Measurements from ENCODE around the gene HCN3. TPM values are rescaled to one million over a fixed set of nuclear protein-coding genes. Genes with fewer than 3 reads are reported as not detected.
A peak's percentile ranks its signal among the peaks of the same experiment; 100 is the strongest.

The HCN3 gene
- total RNA-seq, 2 experiments from 2014 or later = 3.7 to 4.9 TPM

GRCh38 chr1:155307247-155307740, 30.0 kb downstream of the HCN3 start:
- Mint-ChIP-seq H3K27ac (peak overlapping the region; percentile 97), H3K36me3 (ENCODE audit: low read depth) (peaks cover 32% of the 10 kb centered on the region), H3K27me3 (no peaks in the 10 kb centered on the region), H3K4me3 (peak overlapping the region; percentile 17), H3K9me3 (no peaks in the 10 kb centered on the region), H3K4me1 (peaks cover 40% of the 10 kb centered on the region)
- DNase-seq = no peak
- ChIA-PET POLR2A (interaction anchor here (0.9 to 6.1 kb wide), 9 partner anchors 11 to 155 kb away, joined by 3 to 50 read pairs (median 6); partner anchors contain the start of genes CLK2, RUSC1 and SCAMP3), CTCF (interaction anchor here (0.8 to 2.3 kb wide), 8 partner anchors 14 to 135 kb away, joined by 3 to 39 read pairs (median 4); partner anchors contain the start of genes KRTCAP2 and RUSC1)

GRCh38 chr1:155308493-155309422, 31.5 kb downstream of the HCN3 start, which contains the start of gene FDPS:
Gene FDPS (plus strand): TSS chr1:155308866. CDS start chr1:155309790, 924 bp downstream.
- Mint-ChIP-seq H3K4me1 (peaks cover 50% of the 10 kb centered on the region), H3K27ac (peak within 1 kb of the TSS; percentile 97), H3K9me3 (no peaks in the 10 kb centered on the region), H3K36me3 (ENCODE audit: low read depth) (peaks cover 44% of the 10 kb centered on the region), H3K27me3 (no peaks in the 10 kb centered on the region), H3K4me3 (peak within 1 kb of the TSS; percentile 92)
- CTCF ChIA-PET = interaction anchor here (0.6 to 2.3 kb wide), 9 partner anchors 8 to 136 kb away, joined by 3 to 39 read pairs (median 4); partner anchors contain the start of genes KRTCAP2 and RUSC1
- POLR2A ChIA-PET = interaction anchor here (0.7 to 6.1 kb wide), 16 partner anchors 9 to 255 kb away, joined by 3 to 50 read pairs (median 4); partner anchors contain the start of genes CLK2, HCN3, KRTCAP2 and RUSC1
- DNase-seq = peak; percentile 99

- no peak for DNase-seq
- ChIA-PET CTCF (interaction anchor here (1.6 kb wide), 1 partner anchor 59 kb away, joined by 7 read pairs; no protein-coding TSS in a partner anchor), POLR2A (interaction anchor here (1.5 to 6.1 kb wide), 2 partner anchors 13 to 64 kb away, joined by 4 to 50 read pairs; partner anchors contain the start of gene RUSC1)
- no peaks in the 10 kb centered on the region for H3K27me3 Mint-ChIP-seq
- peak overlapping the region; percentile 97 for H3K27ac Mint-ChIP-seq
- peak overlapping the region; percentile 92 for H3K4me3 Mint-ChIP-seq
- H3K9me3 Mint-ChIP-seq = no peaks in the 10 kb centered on the region
- H3K4me1 Mint-ChIP-seq = peaks cover 50% of the 10 kb centered on the region
- H3K36me3 Mint-ChIP-seq (ENCODE audit: low read depth) = peaks cover 45% of the 10 kb centered on the region
Measured at GRCh38 chr1:155309423-155310021, 32.3 kb downstream of the HCN3 start.

- peaks cover 39% of the 10 kb centered on the region for H3K4me1 Mint-ChIP-seq
- peaks cover 61% of the 10 kb centered on the region for H3K36me3 Mint-ChIP-seq (ENCODE audit: low read depth)
- CTCF ChIA-PET = interaction anchor here (0.8 to 1.3 kb wide), 3 partner anchors 10 to 62 kb away, joined by 3 to 4 read pairs (median 4); no protein-coding TSS in a partner anchor
- POLR2A ChIA-PET = interaction anchor here (1.6 kb wide), 1 partner anchor 40 kb away, joined by 5 read pairs; the partner anchor contains the start of gene CLK2
- DNase-seq = no peak
- no peak overlapping the region for H3K4me3 Mint-ChIP-seq
- no peaks in the 10 kb centered on the region for H3K27me3 Mint-ChIP-seq
- no peaks in the 10 kb centered on the region for H3K9me3 Mint-ChIP-seq
- no peak overlapping the region for H3K27ac Mint-ChIP-seq
Measured at GRCh38 chr1:155313261-155313660, 36.0 kb downstream of the HCN3 start.

GRCh38 chr1:155316922-155317321, 39.7 kb downstream of the HCN3 start:
- H3K36me3 Mint-ChIP-seq (ENCODE audit: low read depth) = peaks cover 58% of the 10 kb centered on the region
- peak overlapping the region; percentile 12 for H3K27ac Mint-ChIP-seq
- H3K4me1 Mint-ChIP-seq = peaks cover 44% of the 10 kb centered on the region
- H3K4me3 Mint-ChIP-seq = no peak overlapping the region
- ChIA-PET POLR2A (interaction anchor here (0.6 to 2.3 kb wide), 2 partner anchors 9 to 44 kb away, joined by 3 to 9 read pairs; partner anchors contain the start of gene FDPS), CTCF (interaction anchor here (0.9 to 1.2 kb wide), 3 partner anchors 9 to 66 kb away, joined by 3 read pairs; partner anchors contain the start of gene FDPS)
- DNase-seq = no peak
- no peaks in the 10 kb centered on the region for H3K27me3 Mint-ChIP-seq
- H3K9me3 Mint-ChIP-seq = no peaks in the 10 kb centered on the region

GRCh38 chr1:155318082-155318481, 40.8 kb downstream of the HCN3 start:
- ChIA-PET POLR2A (interaction anchor here (0.7 to 2.3 kb wide), 3 partner anchors 10 to 45 kb away, joined by 3 to 9 read pairs (median 5); partner anchors contain the start of genes CLK2 and FDPS), CTCF (interaction anchor here (0.9 kb wide), 1 partner anchor 67 kb away, joined by 4 read pairs; no protein-coding TSS in a partner anchor)
- H3K27me3 Mint-ChIP-seq = no peaks in the 10 kb centered on the region
- no peak overlapping the region for H3K27ac Mint-ChIP-seq
- H3K36me3 Mint-ChIP-seq (ENCODE audit: low read depth) = peaks cover 50% of the 10 kb centered on the region
- H3K4me1 Mint-ChIP-seq = peaks cover 43% of the 10 kb centered on the region
- no peak for DNase-seq
- H3K4me3 Mint-ChIP-seq = no peak overlapping the region
- no peaks in the 10 kb centered on the region for H3K9me3 Mint-ChIP-seq

- POLR2A ChIA-PET = interaction anchor here (0.7 to 6.2 kb wide), 6 partner anchors 10 to 217 kb away, joined by 3 to 50 read pairs (median 7); partner anchors contain the start of genes CLK2, ENTREP3 and FDPS
- Mint-ChIP-seq H3K9me3 (no peaks in the 10 kb centered on the region), H3K4me3 (no peak overlapping the region), H3K27me3 (no peaks in the 10 kb centered on the region), H3K36me3 (ENCODE audit: low read depth) (peaks cover 41% of the 10 kb centered on the region), H3K27ac (no peak overlapping the region), H3K4me1 (peaks cover 38% of the 10 kb centered on the region)
- no peak for DNase-seq
- CTCF ChIA-PET = interaction anchor here (1.4 to 5.5 kb wide), 2 partner anchors 68 to 112 kb away, joined by 4 to 78 read pairs; partner anchors contain the start of gene THBS3
Measured at GRCh38 chr1:155319536-155319935, 42.3 kb downstream of the HCN3 start.

- Mint-ChIP-seq H3K9me3 (no peaks in the 10 kb centered on the region), H3K27ac (peak overlapping the region; percentile 46), H3K4me3 (peak overlapping the region; percentile 66), H3K4me1 (peaks cover 41% of the 10 kb centered on the region), H3K36me3 (ENCODE audit: low read depth) (peaks cover 36% of the 10 kb centered on the region), H3K27me3 (no peaks in the 10 kb centered on the region)
- peak; percentile 22 for DNase-seq
- ChIA-PET POLR2A (interaction anchor here (1.0 to 6.2 kb wide), 5 partner anchors 10 to 70 kb away, joined by 3 to 50 read pairs (median 3); partner anchors contain the start of genes ENTREP3 and FDPS), CTCF (interaction anchor here (0.6 to 5.5 kb wide), 7 partner anchors 9 to 235 kb away, joined by 3 to 78 read pairs (median 3); partner anchors contain the start of genes FDPS and THBS3)
Measured at GRCh38 chr1:155320252-155320651, 43.0 kb downstream of the HCN3 start.

GRCh38 chr1:155320661-155321617, 43.7 kb downstream of the HCN3 start, which contains the start of gene RUSC1:
Gene RUSC1 (plus strand): TSS chr1:155320894. CDS start chr1:155321774, 880 bp downstream.
- CTCF ChIA-PET = interaction anchor here (0.6 to 5.5 kb wide), 9 partner anchors 9 to 236 kb away, joined by 3 to 78 read pairs (median 4); partner anchors contain the start of genes FDPS and THBS3
- Mint-ChIP-seq H3K27ac (peak within 1 kb of the TSS; percentile 46), H3K36me3 (ENCODE audit: low read depth) (peaks cover 36% of the 10 kb centered on the region), H3K27me3 (no peaks in the 10 kb centered on the region), H3K4me3 (peak within 1 kb of the TSS; percentile 66), H3K9me3 (no peaks in the 10 kb centered on the region), H3K4me1 (peaks cover 46% of the 10 kb centered on the region)
- POLR2A ChIA-PET = interaction anchor here (0.6 to 6.2 kb wide), 7 partner anchors 11 to 77 kb away, joined by 3 to 50 read pairs (median 3); partner anchors contain the start of gene FDPS
- DNase-seq = peak; percentile 79

- Mint-ChIP-seq H3K9me3 (no peaks in the 10 kb centered on the region), H3K4me1 (peaks cover 50% of the 10 kb centered on the region), H3K27me3 (no peaks in the 10 kb centered on the region), H3K27ac (peak overlapping the region; percentile 19), H3K4me3 (peak overlapping the region; percentile 66), H3K36me3 (ENCODE audit: low read depth) (peaks cover 32% of the 10 kb centered on the region)
- POLR2A ChIA-PET = interaction anchor here (0.6 to 6.2 kb wide), 7 partner anchors 12 to 78 kb away, joined by 3 to 50 read pairs (median 10); partner anchors contain the start of genes CLK2 and FDPS
- no peak for DNase-seq
- CTCF ChIA-PET = interaction anchor here (1.0 to 5.5 kb wide), 11 partner anchors 10 to 236 kb away, joined by 3 to 78 read pairs (median 4); partner anchors contain the start of genes CLK2, FDPS, MTX1 and SCAMP3
Measured at GRCh38 chr1:155321639-155322503, 44.6 kb downstream of the HCN3 start.
